ENCODE data around the gene MOGAT2.

MOGAT2 gene

GRCh38 chr11:75760243-75760642 lies 42.6 kb downstream of the MOGAT2 start:
- TF ChIP-seq, protein P1, sequence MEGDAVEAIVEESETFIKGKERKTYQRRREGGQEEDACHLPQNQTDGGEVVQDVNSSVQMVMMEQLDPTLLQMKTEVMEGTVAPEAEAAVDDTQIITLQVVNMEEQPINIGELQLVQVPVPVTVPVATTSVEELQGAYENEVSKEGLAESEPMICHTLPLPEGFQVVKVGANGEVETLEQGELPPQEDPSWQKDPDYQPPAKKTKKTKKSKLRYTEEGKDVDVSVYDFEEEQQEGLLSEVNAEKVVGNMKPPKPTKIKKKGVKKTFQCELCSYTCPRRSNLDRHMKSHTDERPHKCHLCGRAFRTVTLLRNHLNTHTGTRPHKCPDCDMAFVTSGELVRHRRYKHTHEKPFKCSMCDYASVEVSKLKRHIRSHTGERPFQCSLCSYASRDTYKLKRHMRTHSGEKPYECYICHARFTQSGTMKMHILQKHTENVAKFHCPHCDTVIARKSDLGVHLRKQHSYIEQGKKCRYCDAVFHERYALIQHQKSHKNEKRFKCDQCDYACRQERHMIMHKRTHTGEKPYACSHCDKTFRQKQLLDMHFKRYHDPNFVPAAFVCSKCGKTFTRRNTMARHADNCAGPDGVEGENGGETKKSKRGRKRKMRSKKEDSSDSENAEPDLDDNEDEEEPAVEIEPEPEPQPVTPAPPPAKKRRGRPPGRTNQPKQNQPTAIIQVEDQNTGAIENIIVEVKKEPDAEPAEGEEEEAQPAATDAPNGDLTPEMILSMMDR (IDR thresholded peaks at IDR 0.05; ENCODE audit: insufficient read depth, low read depth, low read length, missing control alignments): no peak
- H3K4me3 ChIP-seq (ENCODE audit: low read length): no peak overlapping the region
- no peak for DNase-seq (ENCODE audit: low read depth)

DNA sequence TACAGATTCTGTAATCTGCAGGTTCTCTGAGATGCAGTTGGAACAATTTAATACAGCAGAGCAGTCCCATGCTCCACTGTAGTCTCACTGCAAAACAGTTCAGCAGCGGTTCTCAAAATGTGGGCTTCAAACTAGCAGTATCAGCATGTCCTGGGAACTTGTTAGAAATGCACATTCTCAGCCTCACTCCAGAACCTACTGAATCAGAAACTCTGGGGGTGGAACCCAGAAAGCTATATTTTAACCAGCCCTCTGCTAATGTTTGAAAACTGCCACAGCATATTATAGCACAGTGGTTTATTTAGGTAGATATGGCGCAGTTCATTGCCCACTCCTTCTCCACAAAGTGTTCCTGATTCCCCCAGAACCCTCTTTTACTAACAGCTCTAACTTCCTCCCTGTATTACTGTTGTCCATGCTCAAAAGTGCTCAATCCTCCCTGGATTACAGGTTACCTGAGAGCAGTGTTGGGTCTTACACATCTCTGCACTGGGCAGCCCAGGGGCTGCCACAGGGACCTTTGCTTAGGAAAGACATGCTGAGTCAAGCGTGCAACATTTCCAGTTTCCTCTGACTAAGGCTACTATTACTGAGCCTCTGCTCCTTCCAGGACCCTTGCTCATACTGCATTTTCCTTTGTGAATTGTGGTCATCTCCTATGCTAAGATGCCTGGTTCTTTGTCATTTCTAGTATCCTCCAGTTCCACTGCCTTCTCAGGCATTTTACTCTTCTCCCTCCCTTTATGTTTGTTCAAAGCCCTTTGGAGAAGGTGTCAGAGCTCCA lies 43.3 kb downstream of the MOGAT2 start:
- no peak overlapping the region for H3K4me3 ChIP-seq (ENCODE audit: low read length)
- DNase-seq (ENCODE audit: low read depth): peak; percentile 86
- TF ChIP-seq, protein P1 (IDR thresholded peaks at IDR 0.05; ENCODE audit: insufficient read depth, low read depth, low read length, missing control alignments): no peak

DNA sequence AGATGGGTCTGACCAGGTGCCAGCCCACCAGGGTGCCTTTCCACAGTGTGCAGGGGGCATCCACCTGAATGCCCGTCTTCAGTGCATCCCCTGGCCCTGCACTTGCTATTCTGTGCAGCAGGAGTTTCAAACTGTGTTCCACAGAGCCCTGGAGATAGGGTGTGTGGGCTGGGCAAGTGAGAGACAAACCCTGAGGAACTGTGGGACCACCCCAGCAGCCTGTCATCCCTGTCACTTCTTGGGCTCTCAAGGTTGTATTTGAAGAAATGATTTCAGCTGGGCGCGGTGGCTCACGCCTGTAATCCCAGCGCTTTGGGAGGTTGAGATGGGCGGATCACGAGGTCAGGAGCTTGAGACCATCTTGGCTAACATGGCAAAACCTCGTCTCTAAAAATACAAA lies 44.5 kb downstream of the MOGAT2 start:
- no peak for DNase-seq (ENCODE audit: low read depth)
- TF ChIP-seq, protein P1 (IDR thresholded peaks at IDR 0.05; ENCODE audit: insufficient read depth, low read depth, low read length, missing control alignments): no peak
- H3K4me3 ChIP-seq (ENCODE audit: low read length): no peak overlapping the region

GRCh38 chr11:75762885-75763284 lies 45.2 kb downstream of the MOGAT2 start:
- no peak overlapping the region for H3K4me3 ChIP-seq (ENCODE audit: low read length)
- TF ChIP-seq, protein P1 (IDR thresholded peaks at IDR 0.05; ENCODE audit: insufficient read depth, low read depth, low read length, missing control alignments): no peak
- peak; percentile 82 for DNase-seq (ENCODE audit: low read depth)

DNA sequence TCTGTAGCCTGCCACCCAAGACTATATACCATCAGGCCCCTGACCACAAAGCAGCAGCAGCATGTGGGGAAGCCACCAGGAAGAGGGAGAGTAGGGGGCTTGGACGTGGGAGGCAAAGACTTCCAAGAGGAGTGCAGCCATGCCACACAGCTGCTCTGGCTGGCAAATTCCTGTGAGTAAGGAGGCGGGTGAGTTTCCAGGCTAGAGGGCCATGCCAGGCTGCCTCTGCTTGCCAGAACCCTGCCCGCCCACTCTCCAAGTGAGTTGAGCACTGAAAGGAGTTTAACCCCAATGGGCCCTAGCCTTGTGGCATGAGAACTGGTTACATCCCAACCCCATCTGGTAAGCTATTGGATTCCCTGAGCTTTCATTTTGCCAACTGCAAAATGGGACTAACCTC lies 46.2 kb downstream of the MOGAT2 start:
- TF ChIP-seq, protein P1 (IDR thresholded peaks at IDR 0.05; ENCODE audit: insufficient read depth, low read depth, low read length, missing control alignments): no peak
- no peak overlapping the region for H3K4me3 ChIP-seq (ENCODE audit: low read length)
- DNase-seq (ENCODE audit: low read depth): peak; percentile 18

- TF ChIP-seq, protein P1 (IDR thresholded peaks at IDR 0.05; ENCODE audit: insufficient read depth, low read depth, low read length, missing control alignments): no peak
- no peak for DNase-seq (ENCODE audit: low read depth)
- no peak overlapping the region for H3K4me3 ChIP-seq (ENCODE audit: low read length)
These were observed 47.5 kb downstream of the MOGAT2 start for GRCh38 chr11:75765116-75765515.
